H9 (cell line): Measurements from ENCODE around the gene SSUH2. TPM values are rescaled to one million over a fixed set of nuclear protein-coding genes. Genes with fewer than 3 reads are reported as not detected.
"Not testable (repeated sequence)": the region's sequence is repeated elsewhere in the genome, so short reads cannot be mapped to it uniquely, and the experiment has no call there.

Experiments used
- DNase-seq: peaks from one replicate; pipeline ENCODE4 v3.0.0-alpha.2; 2017
- H2AFZ ChIP-seq: one replicate; pipeline ENCODE4 v1.6.1; 2013; ENCODE audit warnings: mild to moderate bottlenecking, low read length, control low read depth, moderate library complexity
- H2AK5ac ChIP-seq: 2 replicates; pipeline ENCODE4 v1.6.1; 2013; ENCODE audit warnings: low read length, control low read depth, mixed read lengths; ENCODE audit not compliant: insufficient read length
- H2BK120ac ChIP-seq: one replicate; pipeline ENCODE4 v1.6.1; 2013; ENCODE audit warnings: low read depth, mild to moderate bottlenecking, low read length, control low read depth, inconsistent platforms; ENCODE audit not compliant: poor library complexity, severe bottlenecking
- H2BK12ac ChIP-seq: 2 replicates; pipeline ENCODE4 v1.6.1; 2013; ENCODE audit warnings: low read length, control low read depth, mixed read lengths, low read depth; ENCODE audit not compliant: insufficient read length
- H2BK15ac ChIP-seq: 2 replicates; pipeline ENCODE4 v1.6.1; 2013; ENCODE audit warnings: low read depth, low read length, control low read depth
- H2BK20ac ChIP-seq: one replicate; pipeline ENCODE4 v1.6.1; 2013; ENCODE audit warnings: low read depth, mild to moderate bottlenecking, low read length, control low read depth, inconsistent platforms; ENCODE audit not compliant: poor library complexity, severe bottlenecking
- H2BK5ac ChIP-seq: 2 replicates; pipeline ENCODE4 v1.6.1; 2013; ENCODE audit warnings: low read length, control low read depth, mixed read lengths; ENCODE audit not compliant: insufficient read length
- H3K14ac ChIP-seq: 2 replicates; pipeline ENCODE4 v1.6.1; 2013; ENCODE audit warnings: low read length, control low read depth; ENCODE audit not compliant: insufficient read depth
- H3K18ac ChIP-seq: 2 replicates; pipeline ENCODE4 v1.6.1; 2013; ENCODE audit warnings: low read depth, mild to moderate bottlenecking, mixed read lengths, low read length, control low read depth; ENCODE audit not compliant: insufficient read length
- H3K23ac ChIP-seq: 2 replicates; pipeline ENCODE4 v1.6.1; 2013; ENCODE audit warnings: low read length, control low read depth, mixed read lengths, low read depth; ENCODE audit not compliant: insufficient read length
- H3K23me2 ChIP-seq: 2 replicates; pipeline ENCODE4 v1.6.1; 2013; ENCODE audit warnings: low read depth, mild to moderate bottlenecking, mixed read lengths, low read length, control low read depth; ENCODE audit not compliant: insufficient read length, poor library complexity, severe bottlenecking
- H3K27ac ChIP-seq: 2 replicates; pipeline ENCODE4 v1.5.1; 2013; ENCODE audit warnings: low read length, control low read depth, mixed read lengths, low read depth; ENCODE audit not compliant: insufficient read length
- H3K27me3 ChIP-seq: 2 replicates; pipeline ENCODE4 v1.6.1; 2013; ENCODE audit warnings: low read length, control low read depth, inconsistent platforms; ENCODE audit not compliant: insufficient read depth
- H3K4ac ChIP-seq: 2 replicates; pipeline ENCODE4 v1.6.1; 2013; ENCODE audit warnings: low read depth, mild to moderate bottlenecking, control low read depth, inconsistent platforms, low read length, moderate library complexity
- H3K4me1 ChIP-seq: 2 replicates; pipeline ENCODE4 v1.6.1; 2013; ENCODE audit warnings: low read length, control low read depth, inconsistent platforms; ENCODE audit not compliant: insufficient read depth
- H3K4me2 ChIP-seq: 2 replicates; pipeline ENCODE4 v1.6.1; 2013; ENCODE audit warnings: low read length, control low read depth, mixed read lengths; ENCODE audit not compliant: insufficient read length, insufficient read depth
- H3K56ac ChIP-seq: 2 replicates; pipeline ENCODE4 v1.6.1; 2013; ENCODE audit warnings: low read depth, mild to moderate bottlenecking, mixed read lengths, low read length, control low read depth; ENCODE audit not compliant: insufficient read length
- H3K79me1 ChIP-seq: 2 replicates; pipeline ENCODE4 v1.6.1; 2013; ENCODE audit warnings: low read depth, mild to moderate bottlenecking, moderate library complexity, low read length, control low read depth, inconsistent platforms; ENCODE audit not compliant: insufficient read depth, poor library complexity, severe bottlenecking
- H3K79me2 ChIP-seq: 2 replicates; pipeline ENCODE4 v1.6.1; 2013; ENCODE audit warnings: low read length, control low read depth, inconsistent platforms; ENCODE audit not compliant: insufficient read depth
- H3K9ac ChIP-seq: 2 replicates; pipeline ENCODE4 v1.6.1; 2013; ENCODE audit warnings: low read length, control low read depth, mixed read lengths; ENCODE audit not compliant: insufficient read length; ENCODE audit errors: extremely low read depth
- H3K9me3 ChIP-seq: one replicate; pipeline ENCODE4 v1.6.1; 2013; ENCODE audit warnings: low read depth, low read length, inconsistent platforms; ENCODE audit not compliant: control insufficient read depth
- H3T11ph ChIP-seq: one replicate; pipeline ENCODE4 v1.6.1; 2013; ENCODE audit warnings: mild to moderate bottlenecking, low read length, control low read depth, inconsistent platforms
- H4K20me1 ChIP-seq: one replicate; pipeline ENCODE4 v1.6.1; 2013; ENCODE audit not compliant: control insufficient read depth, insufficient read length, insufficient read depth
- H4K5ac ChIP-seq: 2 replicates; pipeline ENCODE4 v1.6.1; 2013; ENCODE audit warnings: low read depth, mild to moderate bottlenecking, mixed read lengths, low read length, control low read depth; ENCODE audit not compliant: insufficient read length
- H4K8ac ChIP-seq: replicated peaks from 2 replicates; pipeline ENCODE4 v1.6.1; 2013; ENCODE audit warnings: low read length, control low read depth, mixed read lengths, low read depth; ENCODE audit not compliant: insufficient read length
- H4K91ac ChIP-seq: 2 replicates; pipeline ENCODE4 v1.6.1; 2013; ENCODE audit warnings: low read depth, mild to moderate bottlenecking, moderate library complexity, mixed read lengths, low read length, control low read depth; ENCODE audit not compliant: insufficient read length
- H3K27ac Mint-ChIP-seq, 3 experiments: 2 replicates in 2 of 3; 3 replicates in 1 of 3; pipeline ENCODE4 v1.8.0; 2020 to 2021; ENCODE audit warnings: mixed read lengths in 3 of 3, mild to moderate bottlenecking in 1 of 3, moderate library complexity in 1 of 3
- H3K27me3 Mint-ChIP-seq: 2 replicates; pipeline ENCODE4 v1.8.0; 2021; ENCODE audit warnings: low read depth, mild to moderate bottlenecking, moderate library complexity, mixed read lengths
- H3K36me3 Mint-ChIP-seq, 3 experiments: 2 replicates in 2 of 3; 3 replicates in 1 of 3; pipeline ENCODE4 v1.8.0; 2020 to 2021; ENCODE audit warnings: low read depth in 3 of 3, mixed read lengths in 3 of 3; ENCODE audit not compliant: insufficient read depth in 1 of 3
- H3K4me1 Mint-ChIP-seq, 2 experiments: 2 replicates each; pipeline ENCODE4 v1.8.0; 2020; ENCODE audit warnings: mixed read lengths in 2 of 2
- H3K4me3 Mint-ChIP-seq, 2 experiments: 2 replicates in 1 of 2; 3 replicates in 1 of 2; pipeline ENCODE4 v1.8.0; 2020 to 2021; ENCODE audit warnings: mild to moderate bottlenecking in 2 of 2, mixed read lengths in 2 of 2, moderate library complexity in 1 of 2
- H3K9me3 Mint-ChIP-seq, 2 experiments: 2 replicates in 1 of 2; 3 replicates in 1 of 2; pipeline ENCODE4 v1.8.0; 2020; ENCODE audit warnings: mild to moderate bottlenecking in 2 of 2, mixed read lengths in 2 of 2, moderate library complexity in 1 of 2
- WGBS: extraction: QIAGEN DNeasy Blood & Tissue Kit; methylation state at CpG from one replicate; pipeline ENCODE4 v1.1.7; 2013; ENCODE audit warnings: missing lambda C conversion rate, low lambda C conversion rate, mixed read lengths; ENCODE audit not compliant: insufficient read length; ENCODE audit errors: extremely low coverage; 5-methylcytosine and 5-hydroxymethylcytosine counted together
- total RNA-seq: library from RNA; stranded (reverse); gene quantifications from 2 replicates; pipeline ENCODE4 v1.2.1, GENCODE V29; 2021
- TF ChIP-seq, protein P1 (sequence below): fragments of 200-600 bp; sonication (generic); conservative IDR thresholded peaks from 3 replicates; pipeline ENCODE4 v1.8.0; 2021; ENCODE audit warnings: antibody characterized with exemption, mild to moderate bottlenecking

Gene SSUH2
- total RNA-seq, 1 experiment from 2014 or later, result 0.61 TPM

DNA sequence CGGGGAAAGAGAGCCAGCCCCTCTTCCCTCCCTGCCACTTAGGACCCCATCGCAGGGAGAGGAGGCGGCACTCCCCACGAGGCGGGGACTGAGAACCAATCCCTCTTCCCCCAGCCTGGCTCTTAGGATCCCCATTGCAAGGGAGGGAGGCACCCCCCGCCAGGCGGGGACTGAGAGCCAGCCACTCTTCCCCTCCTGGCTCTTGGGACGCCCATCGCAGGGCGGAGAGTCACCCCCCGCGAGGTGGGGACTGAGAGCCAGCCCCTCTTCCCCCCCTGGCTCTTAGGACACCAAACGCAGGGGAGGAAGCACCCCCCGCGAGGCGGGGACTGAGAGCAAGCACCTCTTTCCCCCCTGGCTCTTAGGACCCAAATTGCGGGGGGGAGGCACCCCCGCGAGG, 34.2 kb upstream of the SSUH2 start:
- Mint-ChIP-seq H3K9me3 (no peaks in the 10 kb centered on the region), H3K4me1 (peaks cover 16 to 30% of the 10 kb centered on the region in 2 experiments), H3K4me3 (no peak overlapping the region), H3K27ac (no peak overlapping the region), H3K27me3 (peaks cover 47% of the 10 kb centered on the region), H3K36me3 (no peaks in the 10 kb centered on the region)
- H3K23me2 ChIP-seq, result no peaks in the 10 kb centered on the region
- H2BK15ac ChIP-seq, result no peak overlapping the region
- H3K4me1 ChIP-seq, result no peaks in the 10 kb centered on the region
- no peak overlapping the region for H2BK20ac ChIP-seq
- H2BK5ac ChIP-seq, result no peak overlapping the region
- H3T11ph ChIP-seq, result no peak overlapping the region
- H3K14ac ChIP-seq, result no peak overlapping the region
- H4K8ac ChIP-seq, result no peak overlapping the region
- TF ChIP-seq, protein P1, sequence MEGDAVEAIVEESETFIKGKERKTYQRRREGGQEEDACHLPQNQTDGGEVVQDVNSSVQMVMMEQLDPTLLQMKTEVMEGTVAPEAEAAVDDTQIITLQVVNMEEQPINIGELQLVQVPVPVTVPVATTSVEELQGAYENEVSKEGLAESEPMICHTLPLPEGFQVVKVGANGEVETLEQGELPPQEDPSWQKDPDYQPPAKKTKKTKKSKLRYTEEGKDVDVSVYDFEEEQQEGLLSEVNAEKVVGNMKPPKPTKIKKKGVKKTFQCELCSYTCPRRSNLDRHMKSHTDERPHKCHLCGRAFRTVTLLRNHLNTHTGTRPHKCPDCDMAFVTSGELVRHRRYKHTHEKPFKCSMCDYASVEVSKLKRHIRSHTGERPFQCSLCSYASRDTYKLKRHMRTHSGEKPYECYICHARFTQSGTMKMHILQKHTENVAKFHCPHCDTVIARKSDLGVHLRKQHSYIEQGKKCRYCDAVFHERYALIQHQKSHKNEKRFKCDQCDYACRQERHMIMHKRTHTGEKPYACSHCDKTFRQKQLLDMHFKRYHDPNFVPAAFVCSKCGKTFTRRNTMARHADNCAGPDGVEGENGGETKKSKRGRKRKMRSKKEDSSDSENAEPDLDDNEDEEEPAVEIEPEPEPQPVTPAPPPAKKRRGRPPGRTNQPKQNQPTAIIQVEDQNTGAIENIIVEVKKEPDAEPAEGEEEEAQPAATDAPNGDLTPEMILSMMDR, result no peak
- no peak overlapping the region for H2AK5ac ChIP-seq
- no peak overlapping the region for H2BK12ac ChIP-seq
- no peaks in the 10 kb centered on the region for H3K79me2 ChIP-seq
- H2AFZ ChIP-seq, result no peak overlapping the region
- no peak for DNase-seq
- H4K20me1 ChIP-seq, result no peaks in the 10 kb centered on the region
- no peak overlapping the region for H4K91ac ChIP-seq
- no peaks in the 10 kb centered on the region for H3K9me3 ChIP-seq
- no peak overlapping the region for H3K4ac ChIP-seq
- no peaks in the 10 kb centered on the region for H3K79me1 ChIP-seq
- WGBS, result no CpG with 5 or more reads among the region's 19 CpGs
- no peak overlapping the region for H3K9ac ChIP-seq
- H3K4me2 ChIP-seq, result no peak overlapping the region
- H4K5ac ChIP-seq, result no peak overlapping the region
- H3K27me3 ChIP-seq, result no peaks in the 10 kb centered on the region
- no peak overlapping the region for H3K56ac ChIP-seq
- no peak overlapping the region for H3K18ac ChIP-seq
- no peak overlapping the region for H2BK120ac ChIP-seq
- H3K23ac ChIP-seq, result no peak overlapping the region
- H3K27ac ChIP-seq, result no peak overlapping the region

DNA sequence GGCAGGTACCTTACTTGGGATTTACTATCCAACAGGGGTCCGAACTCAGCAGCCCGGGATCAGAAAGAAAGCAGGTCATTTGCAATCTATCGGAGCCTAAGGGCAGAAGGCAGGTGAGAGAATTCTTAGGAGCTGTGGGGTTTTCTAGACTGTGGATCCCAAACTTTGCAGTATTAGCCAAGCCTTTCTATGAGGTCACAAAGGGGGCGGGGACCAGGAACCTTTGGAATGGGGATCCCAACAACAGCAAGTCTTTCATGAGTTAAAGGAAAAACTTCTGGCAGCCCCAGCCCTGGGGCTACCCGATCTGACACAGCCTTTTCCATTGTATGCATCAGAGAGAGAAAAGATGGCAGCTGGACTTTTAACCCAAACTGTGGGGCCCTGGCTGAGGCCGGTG, 32.7 kb upstream of the SSUH2 start:
- not testable (repeated sequence) for H3K27ac Mint-ChIP-seq, DNase-seq, H3K9me3 Mint-ChIP-seq, H4K8ac ChIP-seq, H3K4ac ChIP-seq, H2BK15ac ChIP-seq, H3K56ac ChIP-seq, H3K27ac ChIP-seq, H4K5ac ChIP-seq, H3K14ac ChIP-seq, H3K9me3 ChIP-seq, H3K9ac ChIP-seq, H3K27me3 ChIP-seq, H3K4me3 Mint-ChIP-seq, H4K91ac ChIP-seq, H3K23ac ChIP-seq, H2BK20ac ChIP-seq, H2BK5ac ChIP-seq, H4K20me1 ChIP-seq, H3T11ph ChIP-seq, H2AFZ ChIP-seq, H3K4me2 ChIP-seq, H2AK5ac ChIP-seq, H3K79me2 ChIP-seq, H3K79me1 ChIP-seq, H2BK120ac ChIP-seq, H2BK12ac ChIP-seq, H3K4me1 ChIP-seq, H3K18ac ChIP-seq, H3K23me2 ChIP-seq, H3K36me3 Mint-ChIP-seq
- H3K27me3 Mint-ChIP-seq, result peaks cover 36% of the 10 kb centered on the region
- WGBS, result no CpG with 5 or more reads among the region's 6 CpGs
- H3K4me1 Mint-ChIP-seq, result peaks cover 10 to 22% of the 10 kb centered on the region in 2 experiments
